Endothelial cell of umbilical vein (primary cell): Measurements from ENCODE around the gene AIRE. TPM values are rescaled to one million over a fixed set of nuclear protein-coding genes. Genes with fewer than 3 reads are reported as not detected.

Source experiments
- BruUV-seq: library from RNA; stranded (reverse); fragments of 400-500 nt; replicated peaks from 2 replicates; lab custom pipeline; 2021; lab: Mats Ljungman, UMichigan
- CTCF ChIA-PET: fragments of 300-600, 350-600 bp; sonication (Branson Sonifier 250); formaldehyde crosslinking; loops from one replicate; lab custom pipeline; 2021; ENCODE audit warnings: antibody characterized with exemption, inconsistent platforms; lab: Charles Lee
- POLR2A ChIA-PET: fragments of 300-600, 350-600 bp; sonication (Branson Sonifier 250); formaldehyde crosslinking; loops from one replicate; lab custom pipeline; 2021; ENCODE audit warnings: antibody characterized with exemption, inconsistent platforms; lab: Charles Lee
- DNase-seq: peaks from one replicate; pipeline ENCODE4 v3.0.0-alpha.2; 2011; ENCODE audit warnings: low read depth, low spot score
- FAIRE-seq: peaks from 2 replicates; lab custom pipeline; 2011; peaks lifted over from hg19 to GRCh38; lab: Jason Lieb, UNC
- H2AFZ ChIP-seq: 2 replicates; pipeline ENCODE4 v1.6.0; 2012; ENCODE audit warnings: low read depth, low read length, control low read depth, inconsistent platforms
- H3K27ac ChIP-seq: 2 replicates; pipeline ENCODE4 v1.5.1; 2011; ENCODE audit warnings: low read depth, mild to moderate bottlenecking, control low read depth, low read length, moderate library complexity; ENCODE audit not compliant: insufficient read depth
- H3K27me3 ChIP-seq, 2 experiments: 2 replicates each; pipeline versions ENCODE4 v1.6.0 to v1.6.1; 2011; ENCODE audit warnings: low read length in 2 of 2, mixed read lengths in 1 of 2; ENCODE audit not compliant: control insufficient read depth in 2 of 2, insufficient read depth in 2 of 2
- H3K36me3 ChIP-seq, 2 experiments: 2 replicates in 1 of 2; 3 replicates in 1 of 2; pipeline ENCODE4 v1.5.1; 2011; ENCODE audit warnings: low read length in 2 of 2, mild to moderate bottlenecking in 1 of 2, moderate library complexity in 1 of 2; ENCODE audit not compliant: control insufficient read depth in 2 of 2, insufficient read depth in 2 of 2; ENCODE audit errors: extremely low read depth in 1 of 2
- H3K4me1 ChIP-seq: 3 replicates; pipeline ENCODE4 v1.5.1; 2011; ENCODE audit warnings: mild to moderate bottlenecking, low read length; ENCODE audit not compliant: control insufficient read depth, insufficient read depth; ENCODE audit errors: extremely low read depth
- H3K4me2 ChIP-seq: 2 replicates; pipeline ENCODE4 v1.6.1; 2011; ENCODE audit warnings: low read length, control low read depth, mixed read lengths; ENCODE audit not compliant: insufficient read depth
- H3K4me3 ChIP-seq, 3 experiments: fragments of 200-600 bp in 1 of 3; sonication (generic), shearing (Covaris generic) in 1 of 3; replicated peaks in 1 of 3; 2 replicates each; pipeline ENCODE4 v1.5.1; 2011 to 2016; ENCODE audit warnings: control low read depth in 3 of 3, low read length in 3 of 3, mild to moderate bottlenecking in 2 of 3, inconsistent platforms in 1 of 3, low read depth in 1 of 3, moderate library complexity in 1 of 3; ENCODE audit not compliant: insufficient read depth in 1 of 3
- H3K79me2 ChIP-seq: 2 replicates; pipeline ENCODE4 v1.6.0; 2012; ENCODE audit warnings: low read length, inconsistent platforms; ENCODE audit not compliant: control insufficient read depth, insufficient read depth
- H3K9ac ChIP-seq: replicated peaks from 2 replicates; pipeline ENCODE3; 2011; ENCODE audit warnings: low read length, control low read depth; ENCODE audit not compliant: insufficient read depth; ENCODE audit errors: extremely low read depth
- H3K9me1 ChIP-seq: replicated peaks from 3 replicates; pipeline ENCODE4 v1.6.0; 2011; ENCODE audit warnings: mild to moderate bottlenecking, low read length; ENCODE audit not compliant: control insufficient read depth, insufficient read depth; ENCODE audit errors: extremely low read depth
- H3K9me3 ChIP-seq: replicated peaks from 2 replicates; pipeline ENCODE4 v1.5.1; 2012; ENCODE audit warnings: low read length, inconsistent platforms; ENCODE audit not compliant: control insufficient read depth, insufficient read depth
- H4K20me1 ChIP-seq: replicated peaks from 2 replicates; pipeline ENCODE3; 2011; ENCODE audit warnings: mild to moderate bottlenecking, low read length; ENCODE audit not compliant: control insufficient read depth, insufficient read depth; ENCODE audit errors: extremely low read depth
- EZH2 ChIP-seq: IDR thresholded peaks from 2 replicates; pipeline ENCODE4 v1.6.1; 2012; ENCODE audit warnings: borderline replicate concordance, low read depth, mild to moderate bottlenecking, moderate library complexity, low read length, inconsistent platforms; ENCODE audit not compliant: severe bottlenecking
- FOS ChIP-seq: IDR thresholded peaks from 2 replicates; pipeline ENCODE4 v1.6.1; 2011; ENCODE audit warnings: mild to moderate bottlenecking, low read length, moderate library complexity, borderline replicate concordance; ENCODE audit not compliant: insufficient read depth
- GATA2 ChIP-seq: IDR thresholded peaks from 2 replicates; pipeline ENCODE4 v1.7.0; 2011; ENCODE audit warnings: low read depth, mild to moderate bottlenecking, moderate library complexity, mixed read lengths, low read length; ENCODE audit not compliant: insufficient read length, insufficient read depth
- JUN ChIP-seq: IDR thresholded peaks from 2 replicates; pipeline ENCODE4 v1.6.1; 2011; ENCODE audit warnings: borderline replicate concordance, low read depth; ENCODE audit not compliant: insufficient read length, insufficient read depth
- MYC ChIP-seq: IDR thresholded peaks from one replicate; pipeline ENCODE4 v1.6.1; 2011; ENCODE audit warnings: mild to moderate bottlenecking, low read depth, low read length
- POLR2A ChIP-seq: IDR thresholded peaks from 2 replicates; pipeline ENCODE4 v1.6.1; 2012; ENCODE audit warnings: low read depth, mild to moderate bottlenecking, control low read depth, low read length
- POLR2AphosphoS5 ChIP-seq: IDR thresholded peaks from 2 replicates; pipeline ENCODE4 v1.6.1; 2012; ENCODE audit warnings: low read depth, mild to moderate bottlenecking, control low read depth, low read length, moderate library complexity; ENCODE audit not compliant: insufficient read depth
- dilution Hi-C: fragments of 300-500 bp; cut with MboI; formaldehyde crosslinking; loops from one replicate; pipeline ENCODE4 v1.15.0; 2019; ENCODE audit warnings: low sequenced_read_pairs; ENCODE audit not compliant: extremely low pct_ligation_motif_present
- intact Hi-C: fragments of 100-400 bp; cut with micrococcal nuclease; formaldehyde crosslinking; loops from one replicate; pipeline ENCODE4 v1.10.0; 2022
- polyA plus RNA-seq, 4 experiments: library from polyadenylated mRNA; depleted of rRNA in 3 of 4; stranded (reverse) in 3 of 4; unstranded in 1 of 4; fragments of >200 nt; gene quantifications; 2 replicates each; pipeline versions ENCODE4 v1.2.1 to v1.2.3, GENCODE V29; 2011 to 2012; ENCODE audit warnings: missing spikeins in 1 of 4
- total RNA-seq: library from RNA; stranded (reverse); gene quantifications from 2 replicates; pipeline ENCODE4 v1.2.3, GENCODE V29; 2021
- TF ChIP-seq, protein P1 (sequence below), 2 donors: IDR thresholded peaks; 1 replicate in 1 of 2; 2 replicates in 1 of 2; pipeline ENCODE4 v1.5.1; 2011; ENCODE audit warnings: low read length in 2 of 2, mild to moderate bottlenecking in 2 of 2, moderate library complexity in 2 of 2, control low read depth in 1 of 2, inconsistent platforms in 1 of 2, low read depth in 1 of 2; ENCODE audit not compliant: insufficient read depth in 1 of 2; ENCODE audit errors: extremely low read depth in 1 of 2
- TF ChIP-seq, protein P2 (sequence below): IDR thresholded peaks from 2 replicates; pipeline ENCODE4 v1.6.1; 2011; ENCODE audit not compliant: insufficient read depth, insufficient read length

AIRE gene
- total and polyA plus RNA-seq, 2 donors (not counting 3 experiments of a cell fraction or from before 2014, with no cell fraction given) = 0.04 to 0.11 TPM

DNA sequence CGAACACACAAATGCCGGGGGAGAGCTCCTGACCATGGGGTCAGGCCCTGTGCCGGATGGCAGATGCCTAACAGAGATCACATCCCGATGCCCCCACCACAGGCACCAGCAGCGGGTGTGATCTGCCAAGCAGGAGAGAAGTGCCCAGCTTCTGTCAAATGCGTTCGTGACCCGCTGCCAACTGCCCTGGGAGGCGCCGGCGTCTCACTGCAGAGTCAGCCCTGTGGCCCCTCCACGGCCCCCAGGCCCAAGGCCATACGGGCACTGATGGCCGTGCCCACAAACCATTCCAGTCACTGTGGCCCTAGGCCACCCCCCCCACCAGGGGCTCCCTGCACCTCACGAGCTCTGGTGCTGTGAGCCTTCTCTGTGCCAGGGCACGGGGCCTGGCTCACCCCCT is 45.5 kb downstream of the AIRE start:
- H3K4me2 ChIP-seq = no peak overlapping the region
- H2AFZ ChIP-seq = no peak overlapping the region
- H3K4me3 ChIP-seq = no peak overlapping the region
- no peak overlapping the region for H3K9ac ChIP-seq
- H4K20me1 ChIP-seq = no peaks in the 10 kb centered on the region
- no peaks in the 10 kb centered on the region for H3K9me3 ChIP-seq
- intact Hi-C loops = no loop called here
- FAIRE-seq (no peak), DNase-seq (no peak)
- no peaks in the 10 kb centered on the region for H3K4me1 ChIP-seq
- H3K27me3 ChIP-seq = no peaks in the 10 kb centered on the region
- H3K79me2 ChIP-seq = no peaks in the 10 kb centered on the region
- H3K9me1 ChIP-seq = no peaks in the 10 kb centered on the region
- ChIA-PET CTCF (interaction anchor here (0.9 to 1.5 kb wide), 2 partner anchors 27 to 33 kb away, joined by 3 to 4 read pairs; no protein-coding TSS in a partner anchor), POLR2A (no interaction called here)
- peaks cover 0 to 3% of the 10 kb centered on the region in 2 experiments for H3K36me3 ChIP-seq
- dilution Hi-C loops = no loop called here
- no peak for TF ChIP-seq GATA2
- TF ChIP-seq POLR2AphosphoS5 = no peak
- TF ChIP-seq EZH2 = no peak
- TF ChIP-seq JUN = no peak
- TF ChIP-seq FOS = no peak
- TF ChIP-seq POLR2A = no peak
- TF ChIP-seq, protein P1, sequence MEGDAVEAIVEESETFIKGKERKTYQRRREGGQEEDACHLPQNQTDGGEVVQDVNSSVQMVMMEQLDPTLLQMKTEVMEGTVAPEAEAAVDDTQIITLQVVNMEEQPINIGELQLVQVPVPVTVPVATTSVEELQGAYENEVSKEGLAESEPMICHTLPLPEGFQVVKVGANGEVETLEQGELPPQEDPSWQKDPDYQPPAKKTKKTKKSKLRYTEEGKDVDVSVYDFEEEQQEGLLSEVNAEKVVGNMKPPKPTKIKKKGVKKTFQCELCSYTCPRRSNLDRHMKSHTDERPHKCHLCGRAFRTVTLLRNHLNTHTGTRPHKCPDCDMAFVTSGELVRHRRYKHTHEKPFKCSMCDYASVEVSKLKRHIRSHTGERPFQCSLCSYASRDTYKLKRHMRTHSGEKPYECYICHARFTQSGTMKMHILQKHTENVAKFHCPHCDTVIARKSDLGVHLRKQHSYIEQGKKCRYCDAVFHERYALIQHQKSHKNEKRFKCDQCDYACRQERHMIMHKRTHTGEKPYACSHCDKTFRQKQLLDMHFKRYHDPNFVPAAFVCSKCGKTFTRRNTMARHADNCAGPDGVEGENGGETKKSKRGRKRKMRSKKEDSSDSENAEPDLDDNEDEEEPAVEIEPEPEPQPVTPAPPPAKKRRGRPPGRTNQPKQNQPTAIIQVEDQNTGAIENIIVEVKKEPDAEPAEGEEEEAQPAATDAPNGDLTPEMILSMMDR (IDR thresholded peaks at IDR 0.05; ENCODE audit: extremely low read depth in 1 of 2, insufficient read depth in 1 of 2, low read depth in 1 of 2, low read length in 2 of 2) = no peak
- no peak for TF ChIP-seq MYC
- TF ChIP-seq, protein P2, sequence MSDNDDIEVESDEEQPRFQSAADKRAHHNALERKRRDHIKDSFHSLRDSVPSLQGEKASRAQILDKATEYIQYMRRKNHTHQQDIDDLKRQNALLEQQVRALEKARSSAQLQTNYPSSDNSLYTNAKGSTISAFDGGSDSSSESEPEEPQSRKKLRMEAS = no peak
- H3K27ac ChIP-seq = no peak overlapping the region
- no TSS peak for BruUV-seq
